Activated T-helper 2 cell treated with anti-CD3 and anti-CD28 coated beads, Interferon-gamma antibody, Interleukin-2, Interleukin-4, amounts not matched to agents 10 μg/mL and 5 μg/mL and 100 μg/mL, durations not matched to agents 14 hours and 24 hours and 36 hours (primary cell): ENCODE data around the gene RRAS. TPM values are rescaled to one million over a fixed set of nuclear protein-coding genes. Genes with fewer than 3 reads are reported as not detected.

ENCODE experiments used
- DNase-seq: peaks from one replicate; pipeline ENCODE4 v3.0.0; 2021; ENCODE audit warnings: low spot score
- H3K27ac Mint-ChIP-seq: one replicate; pipeline ENCODE4 v1.8.0; 2021; ENCODE audit warnings: mixed read lengths
- H3K27me3 Mint-ChIP-seq: one replicate; pipeline ENCODE4 v1.8.0; 2021; ENCODE audit warnings: low read depth, mixed read lengths
- H3K36me3 Mint-ChIP-seq: one replicate; pipeline ENCODE4 v1.8.0; 2021; ENCODE audit warnings: low read depth, mixed read lengths
- H3K4me1 Mint-ChIP-seq: one replicate; pipeline ENCODE4 v1.8.0; 2021; ENCODE audit warnings: low read depth, mixed read lengths
- H3K4me3 Mint-ChIP-seq: one replicate; pipeline ENCODE4 v1.8.0; 2021; ENCODE audit warnings: low read depth, mild to moderate bottlenecking, moderate library complexity, mixed read lengths
- H3K9me3 Mint-ChIP-seq: one replicate; pipeline ENCODE4 v1.8.0; 2021; ENCODE audit warnings: mixed read lengths
- intact Hi-C: fragments of 100-400 bp; cut with micrococcal nuclease; formaldehyde crosslinking; loops from one replicate; pipeline ENCODE4 v1.15.1; 2023
- total RNA-seq: library from RNA; stranded (reverse); gene quantifications from 2 replicates; pipeline ENCODE4 v1.2.3, GENCODE V29; 2022

Gene RRAS
- total RNA-seq, 1 donor from 2014 or later, result 6.2 TPM

- H3K27me3 Mint-ChIP-seq, result no peaks in the 10 kb centered on the region
- H3K4me1 Mint-ChIP-seq, result peaks cover 2% of the 10 kb centered on the region
- H3K27ac Mint-ChIP-seq, result no peak overlapping the region
- peaks cover 51% of the 10 kb centered on the region for H3K36me3 Mint-ChIP-seq
- DNase-seq, result no peak
- intact Hi-C loops, result no loop called here
- no peaks in the 10 kb centered on the region for H3K9me3 Mint-ChIP-seq
- no peak overlapping the region for H3K4me3 Mint-ChIP-seq
These were observed 40.3 kb downstream of the RRAS start for GRCh38 chr19:49599378-49600295.

- Mint-ChIP-seq H3K4me1 (peaks cover 9% of the 10 kb centered on the region), H3K4me3 (no peak overlapping the region)
- no peak for DNase-seq
These were observed 42.3 kb downstream of the RRAS start for GRCh38 chr19:49597703-49597974.

GRCh38 chr19:49596954-49597702 is 42.8 kb downstream of the RRAS start:
- H3K27me3 Mint-ChIP-seq, result no peaks in the 10 kb centered on the region
- H3K27ac Mint-ChIP-seq, result no peak overlapping the region
- peaks cover 52% of the 10 kb centered on the region for H3K36me3 Mint-ChIP-seq
- no peak for DNase-seq
- H3K9me3 Mint-ChIP-seq, result no peaks in the 10 kb centered on the region
- peaks cover 12% of the 10 kb centered on the region for H3K4me1 Mint-ChIP-seq
- H3K4me3 Mint-ChIP-seq, result no peak overlapping the region
- intact Hi-C loops, result no loop called here

More at GRCh38 chr19:49597703-49597974, 42.3 kb downstream of the RRAS start:
- no peaks in the 10 kb centered on the region for H3K27me3 Mint-ChIP-seq
- H3K36me3 Mint-ChIP-seq, result peaks cover 56% of the 10 kb centered on the region
- H3K27ac Mint-ChIP-seq, result no peak overlapping the region
- intact Hi-C loops, result no loop called here
- no peaks in the 10 kb centered on the region for H3K9me3 Mint-ChIP-seq

GRCh38 chr19:49596407-49596806 is 43.5 kb downstream of the RRAS start:
- H3K9me3 Mint-ChIP-seq, result no peaks in the 10 kb centered on the region
- intact Hi-C loops, result no loop called here
- H3K4me3 Mint-ChIP-seq, result no peak overlapping the region
- DNase-seq, result no peak
- no peaks in the 10 kb centered on the region for H3K27me3 Mint-ChIP-seq
- peaks cover 47% of the 10 kb centered on the region for H3K36me3 Mint-ChIP-seq
- H3K27ac Mint-ChIP-seq, result no peak overlapping the region
- peaks cover 12% of the 10 kb centered on the region for H3K4me1 Mint-ChIP-seq

- Mint-ChIP-seq H3K36me3 (peaks cover 43% of the 10 kb centered on the region), H3K4me3 (no peak overlapping the region), H3K9me3 (no peaks in the 10 kb centered on the region), H3K27ac (no peak overlapping the region), H3K4me1 (peaks cover 12% of the 10 kb centered on the region), H3K27me3 (no peaks in the 10 kb centered on the region)
- intact Hi-C loops, result no loop called here
- no peak for DNase-seq
These were observed 44.0 kb downstream of the RRAS start for GRCh38 chr19:49595819-49596404.

GRCh38 chr19:49594993-49595818 is 44.7 kb downstream of the RRAS start:
- Mint-ChIP-seq H3K36me3 (peaks cover 38% of the 10 kb centered on the region), H3K4me3 (no peak overlapping the region), H3K27me3 (no peaks in the 10 kb centered on the region), H3K4me1 (peaks cover 12% of the 10 kb centered on the region), H3K27ac (no peak overlapping the region), H3K9me3 (no peaks in the 10 kb centered on the region)
- no peak for DNase-seq
- intact Hi-C loops, result loop anchor here (5.0 kb wide), 2 partner anchors 217 to 1338 kb away; partner anchors contain the start of genes CARD8 and FUZ

- no peak for DNase-seq
- peak overlapping the region; percentile 83 for H3K4me3 Mint-ChIP-seq
These were observed 45.6 kb downstream of the RRAS start for GRCh38 chr19:49594157-49594992.

GRCh38 chr19:49593233-49594113 is 46.5 kb downstream of the RRAS start:
- Mint-ChIP-seq H3K27me3 (peaks cover 4% of the 10 kb centered on the region), H3K9me3 (no peaks in the 10 kb centered on the region), H3K36me3 (peaks cover 27% of the 10 kb centered on the region), H3K4me3 (peak overlapping the region; percentile 83), H3K4me1 (peaks cover 21% of the 10 kb centered on the region), H3K27ac (peak overlapping the region; percentile 79)
- peak; percentile 92 for DNase-seq
- intact Hi-C loops, result loop anchor here (1.0 to 5.0 kb wide), 4 partner anchors 13 to 1336 kb away; partner anchors contain the start of genes CARD8, FUZ, NOSIP and RRAS

More at GRCh38 chr19:49594157-49594992, 45.6 kb downstream of the RRAS start:
- H3K27me3 Mint-ChIP-seq, result no peaks in the 10 kb centered on the region
- H3K9me3 Mint-ChIP-seq, result no peaks in the 10 kb centered on the region
- intact Hi-C loops, result loop anchor here (5.0 kb wide), 2 partner anchors 218 to 1337 kb away; partner anchors contain the start of genes CARD8 and FUZ
- H3K36me3 Mint-ChIP-seq, result peaks cover 33% of the 10 kb centered on the region
- H3K27ac Mint-ChIP-seq, result peak overlapping the region; percentile 79
- H3K4me1 Mint-ChIP-seq, result peaks cover 16% of the 10 kb centered on the region

- Mint-ChIP-seq H3K4me3 (peak overlapping the region; percentile 83), H3K27me3 (peaks cover 7% of the 10 kb centered on the region), H3K36me3 (peaks cover 22% of the 10 kb centered on the region), H3K9me3 (no peaks in the 10 kb centered on the region), H3K4me1 (peaks cover 22% of the 10 kb centered on the region), H3K27ac (peak overlapping the region; percentile 79)
- intact Hi-C loops, result loop anchor here (1.0 to 5.0 kb wide), 4 partner anchors 12 to 1335 kb away; partner anchors contain the start of genes CARD8, FUZ, NOSIP and RRAS
- DNase-seq, result no peak
These were observed 47.3 kb downstream of the RRAS start for GRCh38 chr19:49592486-49593232.

- intact Hi-C loops, result loop anchor here (1.0 to 5.0 kb wide), 4 partner anchors 84 to 1335 kb away; partner anchors contain the start of genes AKT1S1, CARD8, FUZ and TBC1D17
- DNase-seq, result peak; percentile 46
- H3K27ac Mint-ChIP-seq, result peak overlapping the region; percentile 82
- H3K9me3 Mint-ChIP-seq, result no peaks in the 10 kb centered on the region
- peaks cover 7% of the 10 kb centered on the region for H3K27me3 Mint-ChIP-seq
- H3K36me3 Mint-ChIP-seq, result peaks cover 22% of the 10 kb centered on the region
- peak overlapping the region; percentile 83 for H3K4me3 Mint-ChIP-seq
- H3K4me1 Mint-ChIP-seq, result peaks cover 22% of the 10 kb centered on the region
These were observed 48.0 kb downstream of the RRAS start for GRCh38 chr19:49591731-49592485.
